OCI-LY3 (cell line): ENCODE measurements around the gene ZDHHC6.

Experiments
- EZH2phosphoT487 ChIP-seq: fragments of 200-600 bp; shearing (Covaris generic); IDR thresholded peaks from 2 replicates; pipeline ENCODE4 v1.6.1; 2018; ENCODE audit warnings: antibody characterized with exemption, mixed run types, low read depth
- TF ChIP-seq, protein P1 (sequence below): fragments of 200-600, 300-600 bp; sonication (generic); IDR thresholded peaks from 2 replicates; pipeline ENCODE4 v1.5.1; 2014; ENCODE audit warnings: antibody characterized with exemption, low read length, low read depth

DNA sequence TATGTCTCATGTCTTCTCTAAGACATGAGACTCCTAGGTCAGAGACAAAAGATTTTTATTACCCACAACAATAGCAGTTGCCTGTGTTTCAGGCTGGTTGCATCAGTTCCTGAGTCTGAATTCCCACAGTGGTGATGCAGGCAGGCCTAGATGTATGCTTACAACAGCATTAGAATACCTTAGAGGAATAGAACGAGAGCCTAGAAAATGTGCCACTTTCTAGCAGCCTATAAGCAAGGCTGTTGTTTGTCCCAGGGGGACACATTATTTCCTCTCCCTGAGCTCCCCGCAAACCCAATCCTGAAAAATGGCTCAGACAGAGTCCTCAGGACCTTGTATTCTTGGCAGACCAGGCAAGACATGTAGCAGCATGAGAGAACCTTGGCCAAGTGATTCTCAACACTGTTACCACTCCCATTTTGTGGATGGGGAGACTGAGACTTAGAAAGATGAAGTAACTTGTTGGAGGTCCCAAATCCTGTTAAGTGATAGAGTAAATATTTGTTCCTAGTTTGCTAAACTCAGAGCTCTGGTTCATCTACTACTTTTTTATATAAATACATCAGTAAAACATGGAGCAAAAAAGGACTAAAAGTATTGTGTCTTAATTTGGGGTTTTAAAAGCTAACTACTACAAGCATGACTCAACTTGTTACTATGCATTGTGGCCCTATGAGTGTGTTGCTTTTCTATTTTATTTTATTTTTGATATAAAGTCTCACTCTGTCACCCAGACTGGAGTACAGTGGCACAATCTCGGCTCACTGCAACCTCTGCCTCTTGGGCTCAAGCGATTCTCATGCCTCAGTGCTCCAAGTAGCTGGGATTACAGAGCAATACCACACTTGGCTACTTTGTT is 14.5 kb upstream of the ZDHHC6 start:
- TF ChIP-seq, protein P1, sequence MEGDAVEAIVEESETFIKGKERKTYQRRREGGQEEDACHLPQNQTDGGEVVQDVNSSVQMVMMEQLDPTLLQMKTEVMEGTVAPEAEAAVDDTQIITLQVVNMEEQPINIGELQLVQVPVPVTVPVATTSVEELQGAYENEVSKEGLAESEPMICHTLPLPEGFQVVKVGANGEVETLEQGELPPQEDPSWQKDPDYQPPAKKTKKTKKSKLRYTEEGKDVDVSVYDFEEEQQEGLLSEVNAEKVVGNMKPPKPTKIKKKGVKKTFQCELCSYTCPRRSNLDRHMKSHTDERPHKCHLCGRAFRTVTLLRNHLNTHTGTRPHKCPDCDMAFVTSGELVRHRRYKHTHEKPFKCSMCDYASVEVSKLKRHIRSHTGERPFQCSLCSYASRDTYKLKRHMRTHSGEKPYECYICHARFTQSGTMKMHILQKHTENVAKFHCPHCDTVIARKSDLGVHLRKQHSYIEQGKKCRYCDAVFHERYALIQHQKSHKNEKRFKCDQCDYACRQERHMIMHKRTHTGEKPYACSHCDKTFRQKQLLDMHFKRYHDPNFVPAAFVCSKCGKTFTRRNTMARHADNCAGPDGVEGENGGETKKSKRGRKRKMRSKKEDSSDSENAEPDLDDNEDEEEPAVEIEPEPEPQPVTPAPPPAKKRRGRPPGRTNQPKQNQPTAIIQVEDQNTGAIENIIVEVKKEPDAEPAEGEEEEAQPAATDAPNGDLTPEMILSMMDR: no peak
- no peak for TF ChIP-seq EZH2phosphoT487
